NCI-H2196 (cell line): ENCODE data around the gene AKTIP.
A peak's percentile ranks its signal among the peaks of the same experiment; 100 is the strongest.

Experiments used
- DNase-seq: peaks from one replicate; lab custom pipeline; 2025; ENCODE audit not compliant: unreplicated experiment; lab: John Stamatoyannopoulos, UW

AKTIP gene

DNA sequence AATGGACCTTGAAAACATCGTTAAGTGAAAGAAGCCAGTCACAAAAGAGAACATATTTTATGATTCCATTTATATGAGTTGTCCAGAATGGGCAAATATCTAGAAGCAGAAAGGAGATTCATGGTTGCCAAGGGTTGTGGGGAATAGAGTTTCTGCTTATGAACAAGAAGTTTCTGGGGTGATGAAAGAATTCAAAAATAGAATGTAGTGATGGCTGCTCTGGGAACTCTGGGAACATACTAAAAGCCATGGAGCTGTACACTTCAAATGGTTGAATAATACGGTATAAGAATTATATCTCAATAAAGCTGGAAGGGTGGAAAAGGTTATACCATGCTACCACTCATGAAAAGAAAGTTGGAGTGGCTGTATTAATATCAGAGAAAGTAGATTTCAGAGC, 18.5 kb downstream of the AKTIP start:
- DNase-seq: no peak

GRCh38 chr16:53482123-53482522, 20.9 kb downstream of the AKTIP start:
- DNase-seq: no peak

DNA sequence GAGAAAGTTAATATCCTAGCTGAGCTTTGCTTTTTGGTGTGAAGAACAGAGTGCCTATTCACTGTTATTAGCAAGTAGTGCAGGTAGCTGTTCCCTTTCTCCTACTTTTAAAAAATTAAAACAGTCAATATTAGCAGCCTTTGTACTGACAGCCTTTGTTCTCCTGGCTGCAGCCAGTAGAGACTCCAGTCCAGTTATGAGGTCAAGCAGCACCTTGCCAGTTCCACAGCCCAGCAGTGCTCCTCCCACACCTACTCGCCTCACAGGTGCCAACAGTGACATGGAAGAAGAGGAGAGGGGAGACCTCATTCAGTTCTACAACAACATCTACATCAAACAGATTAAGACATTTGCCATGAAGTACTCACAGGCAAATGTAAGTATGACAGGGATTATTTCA, 22.6 kb downstream of the AKTIP start:
- no peak for DNase-seq

DNA sequence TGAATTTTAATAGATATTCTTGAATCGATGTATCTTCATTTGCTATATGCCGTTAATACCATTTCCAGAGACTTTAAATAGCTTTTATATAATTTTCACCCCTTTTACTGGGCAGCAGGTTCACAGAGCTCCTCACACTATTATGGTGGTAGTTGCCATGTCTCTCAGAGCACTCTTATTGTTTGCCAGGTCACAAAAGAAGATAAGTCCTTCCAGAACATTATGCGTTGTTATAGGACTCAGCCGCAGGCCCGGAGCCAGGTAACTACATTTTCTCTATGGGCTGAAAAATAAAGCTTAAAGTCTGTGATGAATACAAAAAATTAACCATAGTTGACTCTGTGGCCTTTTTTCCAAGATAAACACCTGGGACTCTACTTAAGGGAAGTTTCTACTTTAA, 24.0 kb downstream of the AKTIP start:
- DNase-seq: no peak

- no peak for DNase-seq
Measured at GRCh38 chr16:53476867-53477266, 26.1 kb downstream of the AKTIP start.

DNA sequence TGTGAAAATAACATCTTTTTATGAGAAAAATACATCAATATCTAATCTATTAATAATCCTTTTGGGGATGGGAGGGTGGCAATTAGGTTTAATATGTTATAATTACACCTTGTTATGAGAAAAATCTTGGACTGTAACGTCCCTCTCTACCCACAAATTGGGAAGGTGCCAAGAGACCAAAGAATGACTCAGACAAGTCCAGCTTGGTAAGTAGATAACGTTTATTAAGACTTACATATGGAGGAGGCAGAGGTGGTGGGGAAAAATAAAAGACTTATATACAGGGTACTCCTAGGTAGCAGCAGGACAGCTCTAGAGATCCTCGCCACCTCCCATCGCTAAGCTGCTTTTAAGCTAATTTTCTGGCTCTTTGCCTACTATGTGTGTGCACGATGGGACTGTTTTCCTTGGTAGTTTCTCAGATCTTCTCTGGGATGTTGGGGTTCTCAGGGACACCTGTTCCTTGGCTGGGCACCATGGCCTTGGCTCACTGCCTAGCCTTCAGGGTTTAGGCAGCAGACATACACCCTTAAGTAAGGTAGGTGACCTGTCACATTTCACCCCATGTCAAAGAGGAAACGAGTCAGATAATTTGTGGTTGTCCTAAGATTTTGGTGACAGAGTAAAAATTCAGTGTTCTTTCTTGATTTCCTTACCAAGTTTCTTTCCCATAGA, 37.3 kb downstream of the AKTIP start:
- peak; percentile 0 for DNase-seq

- DNase-seq: no peak
Measured at GRCh38 chr16:53458635-53459034, 44.4 kb downstream of the AKTIP start.

- DNase-seq: no peak
Measured at GRCh38 chr16:53457670-53458069, 45.3 kb downstream of the AKTIP start.

- DNase-seq: no peak
Measured at GRCh38 chr16:53456625-53457024, 46.4 kb downstream of the AKTIP start.

DNA sequence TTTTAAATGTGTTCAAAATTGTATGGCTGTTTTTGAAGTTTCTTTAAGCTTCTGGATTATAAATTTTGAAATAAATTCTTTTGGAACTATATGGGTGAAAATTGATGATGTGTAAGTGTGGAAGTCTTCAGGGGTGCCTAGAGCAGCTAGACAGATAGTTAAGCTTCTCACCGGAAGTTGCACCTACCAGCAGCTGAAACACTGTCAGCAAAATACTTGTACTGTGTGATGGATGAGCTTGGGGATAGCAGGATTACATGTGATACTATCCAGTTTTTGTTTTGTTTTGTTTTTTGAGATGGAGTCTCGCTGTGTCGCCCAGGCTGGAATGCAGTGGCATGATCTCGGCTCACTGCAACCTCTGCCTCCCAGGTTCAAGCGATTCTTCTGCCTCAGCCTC, 49.1 kb downstream of the AKTIP start:
- DNase-seq: no peak

DNA sequence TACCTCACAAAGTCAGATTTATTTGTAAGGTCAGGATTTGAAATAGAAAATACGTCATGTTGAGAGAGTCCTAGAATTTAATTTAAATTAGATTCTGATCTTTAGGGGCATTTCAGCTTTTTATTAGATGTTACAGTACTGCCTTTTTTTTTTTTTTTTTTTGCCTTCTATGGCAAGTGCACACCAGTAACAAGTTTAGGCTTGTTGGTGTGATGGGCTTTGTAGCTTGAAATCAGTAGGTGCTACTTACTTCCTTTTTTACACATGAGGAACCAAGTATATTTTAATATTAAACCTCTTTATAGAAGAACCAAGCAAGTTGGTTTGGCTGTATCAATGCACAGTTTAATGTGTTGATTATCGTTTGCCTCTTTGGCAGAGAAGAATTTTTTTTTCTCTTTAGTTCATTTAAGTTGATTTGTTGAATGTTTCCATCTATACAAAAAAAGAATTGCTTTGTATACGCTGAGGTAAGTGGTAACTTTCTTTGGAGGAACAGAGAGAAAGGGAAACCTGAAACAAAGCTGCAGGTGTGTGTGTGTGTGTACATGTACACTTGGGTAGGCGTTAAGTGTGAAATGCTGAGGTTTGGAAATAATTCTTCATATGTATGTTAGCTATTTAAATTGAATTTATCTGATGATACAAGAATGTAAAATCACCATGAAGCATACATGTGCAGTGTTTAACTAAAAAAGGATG, 53.0 kb downstream of the AKTIP start:
- no peak for DNase-seq

- no peak for DNase-seq
Measured at GRCh38 chr16:53446090-53446489, 56.9 kb downstream of the AKTIP start.

GRCh38 chr16:53445534-53445933, 57.5 kb downstream of the AKTIP start:
- DNase-seq: no peak
